ENCODE results near the gene ALOX5.
"Not testable (repeated sequence)": the region's sequence is repeated elsewhere in the genome, so short reads cannot be mapped to it uniquely, and the experiment has no call there.

The ALOX5 gene

GRCh38 chr10:45408421-45409319 lies 34.7 kb downstream of the ALOX5 start:
- no peak for DNase-seq

GRCh38 chr10:45409347-45409746 lies 35.3 kb downstream of the ALOX5 start:
- DNase-seq, result not testable (repeated sequence)

- DNase-seq, result no peak
Measured at GRCh38 chr10:45409782-45410181, 35.8 kb downstream of the ALOX5 start.

GRCh38 chr10:45410489-45410806 lies 36.4 kb downstream of the ALOX5 start:
- no peak for DNase-seq

- DNase-seq, result no peak
Measured at GRCh38 chr10:45410807-45411606, 37.0 kb downstream of the ALOX5 start.

- no peak for DNase-seq
Measured at GRCh38 chr10:45411607-45411940, 37.6 kb downstream of the ALOX5 start.

GRCh38 chr10:45415062-45415461 lies 41.0 kb downstream of the ALOX5 start:
- not testable (repeated sequence) for DNase-seq

- no peak for DNase-seq
Measured at GRCh38 chr10:45416603-45417002, 42.6 kb downstream of the ALOX5 start.

- DNase-seq, result no peak
Measured at GRCh38 chr10:45417746-45418145, 43.7 kb downstream of the ALOX5 start.

GRCh38 chr10:45418417-45418848 lies 44.4 kb downstream of the ALOX5 start:
- no peak for DNase-seq

GRCh38 chr10:45418849-45419675 lies 45.0 kb downstream of the ALOX5 start:
- peak; percentile 39 for DNase-seq

- DNase-seq, result no peak
Measured at GRCh38 chr10:45419676-45420025, 45.6 kb downstream of the ALOX5 start.

GRCh38 chr10:45420453-45421192 lies 46.6 kb downstream of the ALOX5 start:
- peak; percentile 45 for DNase-seq

GRCh38 chr10:45421221-45422097 lies 47.4 kb downstream of the ALOX5 start:
- no peak for DNase-seq

- no peak for DNase-seq
Measured at GRCh38 chr10:45422207-45422865, 48.3 kb downstream of the ALOX5 start.

- no peak for DNase-seq
Measured at GRCh38 chr10:45422866-45423659, 49.0 kb downstream of the ALOX5 start.

- DNase-seq, result no peak
Measured at GRCh38 chr10:45423976-45424499, 50.0 kb downstream of the ALOX5 start.

- no peak for DNase-seq
Measured at GRCh38 chr10:45424668-45425404, 50.8 kb downstream of the ALOX5 start.

Measured in stimulated activated CD4-positive, alpha-beta T cell treated with anti-CD3 and anti-CD28 coated beads, Interleukin-1b, Interleukin-23, amount 100 ng/mL, for 48 hours (primary cell).